Mesendoderm (in vitro differentiated cells): ENCODE data around the gene CENPO.
A peak's percentile ranks its signal among the peaks of the same experiment; 100 is the strongest.

Source experiments
- DNase-seq: peaks from one replicate; pipeline ENCODE4 v3.0.0; 2013
- H2AK5ac ChIP-seq: 2 replicates; pipeline ENCODE4 v1.6.1; 2013; ENCODE audit warnings: low read length, inconsistent platforms
- H2BK120ac ChIP-seq: 2 replicates; pipeline ENCODE4 v1.6.1; 2013; ENCODE audit warnings: low read depth, mild to moderate bottlenecking, low read length, moderate library complexity, mixed read lengths
- H2BK15ac ChIP-seq: replicated peaks from 2 replicates; pipeline ENCODE4 v1.6.1; 2013; ENCODE audit warnings: low read depth, mild to moderate bottlenecking, moderate library complexity
- H2BK5ac ChIP-seq: 2 replicates; pipeline ENCODE4 v1.6.1; 2013; ENCODE audit warnings: low read length, inconsistent platforms
- H3K18ac ChIP-seq: 2 replicates; pipeline ENCODE4 v1.6.1; 2013; ENCODE audit warnings: mild to moderate bottlenecking, low read length, mixed read lengths
- H3K23ac ChIP-seq: one replicate; pipeline ENCODE4 v1.6.1; 2013; ENCODE audit warnings: low read length
- H3K27ac ChIP-seq: 2 replicates; pipeline ENCODE4 v1.5.1; 2013; ENCODE audit warnings: low read depth, mild to moderate bottlenecking, inconsistent platforms, low read length, moderate library complexity
- H3K27me3 ChIP-seq: 2 replicates; pipeline ENCODE4 v1.6.1; 2013; ENCODE audit warnings: low read length, control low read depth, mild to moderate bottlenecking, inconsistent platforms; ENCODE audit not compliant: insufficient read depth, poor library complexity
- H3K36me3 ChIP-seq: 2 replicates; pipeline ENCODE4 v1.6.1; 2013; ENCODE audit warnings: low read length, inconsistent platforms; ENCODE audit not compliant: control insufficient read depth, insufficient read depth
- H3K4ac ChIP-seq: one replicate; pipeline ENCODE4 v1.6.1; 2013; ENCODE audit warnings: low read depth, mild to moderate bottlenecking, low read length, moderate library complexity
- H3K4me1 ChIP-seq: 2 replicates; pipeline ENCODE4 v1.6.1; 2013; ENCODE audit warnings: low read depth, low read length, inconsistent platforms; ENCODE audit not compliant: control insufficient read depth
- H3K4me2 ChIP-seq: 2 replicates; pipeline ENCODE4 v1.6.1; 2013; ENCODE audit warnings: low read length
- H3K4me3 ChIP-seq: 2 replicates; pipeline ENCODE4 v1.5.1; 2013; ENCODE audit warnings: mild to moderate bottlenecking, low read length
- H3K56ac ChIP-seq: one replicate; pipeline ENCODE4 v1.6.1; 2013; ENCODE audit warnings: low read length
- H3K79me1 ChIP-seq: 2 replicates; pipeline ENCODE4 v1.6.1; 2013; ENCODE audit warnings: low read length, inconsistent platforms
- H3K79me2 ChIP-seq: 2 replicates; pipeline ENCODE4 v1.6.1; 2013; ENCODE audit warnings: mild to moderate bottlenecking, low read length; ENCODE audit not compliant: control insufficient read depth, insufficient read depth
- H3K9ac ChIP-seq: 2 replicates; pipeline ENCODE4 v1.6.1; 2013; ENCODE audit warnings: low read length, inconsistent platforms
- H4K5ac ChIP-seq: one replicate; pipeline ENCODE4 v1.6.1; 2013; ENCODE audit warnings: low read length
- H4K8ac ChIP-seq: one replicate; pipeline ENCODE4 v1.6.1; 2013; ENCODE audit warnings: low read depth, mild to moderate bottlenecking, control low read depth, low read length, moderate library complexity
- whole genome bisulfite sequencing: extraction: QIAGEN DNeasy Blood & Tissue Kit; methylation state at CpG from one replicate; pipeline ENCODE4 v1.1.7; 2013; ENCODE audit warnings: low lambda C conversion rate, missing lambda C conversion rate; ENCODE audit not compliant: insufficient coverage; ENCODE audit errors: extremely low coverage; 5-methylcytosine and 5-hydroxymethylcytosine counted together

CENPO gene

GRCh38 chr2:24853996-24854395 is 60.8 kb downstream of the CENPO start:
- H3K4me2 ChIP-seq: no peak overlapping the region
- H3K79me2 ChIP-seq: no peaks in the 10 kb centered on the region
- H2BK120ac ChIP-seq: no peak overlapping the region
- H2AK5ac ChIP-seq: no peak overlapping the region
- H4K8ac ChIP-seq: no peak overlapping the region
- no peak overlapping the region for H2BK5ac ChIP-seq
- H3K4ac ChIP-seq: no peak overlapping the region
- no peak overlapping the region for H3K56ac ChIP-seq
- no peak overlapping the region for H3K4me3 ChIP-seq
- peaks cover 2% of the 10 kb centered on the region for H3K4me1 ChIP-seq
- no peak overlapping the region for H3K18ac ChIP-seq
- H3K36me3 ChIP-seq: peaks cover 2% of the 10 kb centered on the region
- DNase-seq: no peak
- H3K9ac ChIP-seq: no peak overlapping the region
- H3K23ac ChIP-seq: no peak overlapping the region
- WGBS: no CpG with 5 or more reads among the region's 3 CpGs
- no peaks in the 10 kb centered on the region for H3K79me1 ChIP-seq
- H3K27ac ChIP-seq: no peak overlapping the region
- no peak overlapping the region for H2BK15ac ChIP-seq
- H4K5ac ChIP-seq: no peak overlapping the region
- no peaks in the 10 kb centered on the region for H3K27me3 ChIP-seq

GRCh38 chr2:24855022-24855622 is 61.9 kb downstream of the CENPO start:
- Histone ChIP-seq H3K79me1 (no peaks in the 10 kb centered on the region), H3K4me1 (peaks cover 2% of the 10 kb centered on the region), H2BK5ac (no peak overlapping the region), H2BK120ac (no peak overlapping the region), H3K27me3 (no peaks in the 10 kb centered on the region), H3K18ac (no peak overlapping the region), H3K23ac (no peak overlapping the region), H4K5ac (no peak overlapping the region), H3K56ac (no peak overlapping the region), H3K9ac (no peak overlapping the region), H3K79me2 (no peaks in the 10 kb centered on the region), H4K8ac (no peak overlapping the region), H3K27ac (no peak overlapping the region), H2BK15ac (no peak overlapping the region), H3K4me3 (no peak overlapping the region), H2AK5ac (no peak overlapping the region), H3K4me2 (no peak overlapping the region), H3K36me3 (peaks cover 2% of the 10 kb centered on the region), H3K4ac (no peak overlapping the region)
- DNase-seq: no peak
- WGBS: no CpG with 5 or more reads among the region's 8 CpGs

GRCh38 chr2:24855726-24856125 is 62.5 kb downstream of the CENPO start:
- H3K56ac ChIP-seq: no peak overlapping the region
- no CpG with 5 or more reads among the region's 4 CpGs for WGBS
- no peak overlapping the region for H2BK5ac ChIP-seq
- peak; percentile 64 for DNase-seq
- H2BK15ac ChIP-seq: no peak overlapping the region
- H3K18ac ChIP-seq: no peak overlapping the region
- H3K23ac ChIP-seq: no peak overlapping the region
- H3K4me2 ChIP-seq: no peak overlapping the region
- H3K9ac ChIP-seq: no peak overlapping the region
- no peaks in the 10 kb centered on the region for H3K79me2 ChIP-seq
- no peak overlapping the region for H3K4me3 ChIP-seq
- peaks cover 2% of the 10 kb centered on the region for H3K36me3 ChIP-seq
- no peak overlapping the region for H2AK5ac ChIP-seq
- H2BK120ac ChIP-seq: no peak overlapping the region
- no peaks in the 10 kb centered on the region for H3K79me1 ChIP-seq
- H3K4ac ChIP-seq: no peak overlapping the region
- no peak overlapping the region for H4K8ac ChIP-seq
- no peak overlapping the region for H3K27ac ChIP-seq
- H3K4me1 ChIP-seq: peaks cover 2% of the 10 kb centered on the region
- H3K27me3 ChIP-seq: no peaks in the 10 kb centered on the region
- H4K5ac ChIP-seq: no peak overlapping the region

- Histone ChIP-seq H3K4me1 (peaks cover 2% of the 10 kb centered on the region), H4K5ac (no peak overlapping the region), H2BK5ac (no peak overlapping the region), H3K36me3 (peaks cover 2% of the 10 kb centered on the region), H3K56ac (no peak overlapping the region), H3K27me3 (no peaks in the 10 kb centered on the region), H3K9ac (no peak overlapping the region), H3K4me2 (no peak overlapping the region), H2BK15ac (no peak overlapping the region), H3K4me3 (no peak overlapping the region), H3K23ac (no peak overlapping the region), H2BK120ac (no peak overlapping the region), H4K8ac (no peak overlapping the region), H3K79me1 (no peaks in the 10 kb centered on the region), H3K18ac (no peak overlapping the region), H3K27ac (no peak overlapping the region), H2AK5ac (no peak overlapping the region), H3K4ac (no peak overlapping the region), H3K79me2 (no peaks in the 10 kb centered on the region)
- WGBS: no CpG with 5 or more reads among the region's 5 CpGs
- no peak for DNase-seq
Observed at GRCh38 chr2:24856791-24857211, 63.6 kb downstream of the CENPO start.

GRCh38 chr2:24857746-24858145 is 64.5 kb downstream of the CENPO start:
- Histone ChIP-seq H3K18ac (no peak overlapping the region), H3K79me1 (no peaks in the 10 kb centered on the region), H3K56ac (no peak overlapping the region), H3K4me3 (no peak overlapping the region), H2BK15ac (no peak overlapping the region), H3K4me1 (peaks cover 2% of the 10 kb centered on the region), H3K4ac (no peak overlapping the region), H3K9ac (no peak overlapping the region), H3K79me2 (no peaks in the 10 kb centered on the region), H2AK5ac (no peak overlapping the region), H3K27me3 (no peaks in the 10 kb centered on the region), H4K5ac (no peak overlapping the region), H3K36me3 (peaks cover 2% of the 10 kb centered on the region), H4K8ac (no peak overlapping the region), H2BK120ac (no peak overlapping the region), H2BK5ac (no peak overlapping the region), H3K27ac (no peak overlapping the region), H3K4me2 (no peak overlapping the region), H3K23ac (no peak overlapping the region)
- WGBS: no CpG with 5 or more reads among the region's 6 CpGs
- DNase-seq: no peak

- no CpG with 5 or more reads among the region's 13 CpGs for WGBS
- Histone ChIP-seq H2BK15ac (no peak overlapping the region), H3K4me2 (no peak overlapping the region), H3K4me1 (peaks cover 2% of the 10 kb centered on the region), H2BK5ac (no peak overlapping the region), H3K79me1 (no peaks in the 10 kb centered on the region), H3K4me3 (no peak overlapping the region), H4K5ac (no peak overlapping the region), H2AK5ac (no peak overlapping the region), H3K4ac (no peak overlapping the region), H3K9ac (no peak overlapping the region), H2BK120ac (no peak overlapping the region), H3K36me3 (peaks cover under 1% of the 10 kb centered on the region), H3K56ac (no peak overlapping the region), H3K18ac (no peak overlapping the region), H3K27me3 (no peaks in the 10 kb centered on the region), H3K79me2 (no peaks in the 10 kb centered on the region), H4K8ac (no peak overlapping the region), H3K27ac (no peak overlapping the region), H3K23ac (no peak overlapping the region)
- DNase-seq: no peak
Observed at GRCh38 chr2:24858996-24859395, 65.8 kb downstream of the CENPO start.
